Caco-2 (cell line): ENCODE measurements around the gene POLRMT. TPM values are rescaled to one million over a fixed set of nuclear protein-coding genes. Genes with fewer than 3 reads are reported as not detected.

Experiments
- BruUV-seq: library from RNA; stranded (reverse); fragments of 400-500 nt; replicated peaks from 2 replicates; lab custom pipeline; 2021; lab: Mats Ljungman, UMichigan
- CTCF ChIA-PET: fragments of 300-600 bp; sonication (Branson Sonifier 250); formaldehyde crosslinking; loops from one replicate; lab custom pipeline; 2022; ENCODE audit warnings: antibody characterized with exemption; lab: Charles Lee
- POLR2A ChIA-PET: fragments of 300-600 bp; sonication (Branson Sonifier 250); formaldehyde crosslinking; loops from one replicate; lab custom pipeline; 2022; ENCODE audit warnings: antibody characterized with exemption; lab: Charles Lee
- DNase-seq, 2 experiments: peaks; one replicate each; pipeline versions ENCODE4 v3.0.0 to v3.0.0-alpha.2; 2020 to 2022
- H3K27me3 ChIP-seq: replicated peaks from 2 replicates; pipeline ENCODE4 v1.6.0; 2011; ENCODE audit warnings: low read length; ENCODE audit not compliant: control insufficient read depth, insufficient read depth
- H3K36me3 ChIP-seq: 2 replicates; pipeline ENCODE4 v1.5.1; 2011; ENCODE audit warnings: low read length; ENCODE audit not compliant: control insufficient read depth, insufficient read depth
- H3K4me1 ChIP-seq: fragments of 250-450 bp; sonication (Bioruptor Pico); 2 replicates; pipeline ENCODE4 v1.5.1; 2020; ENCODE audit warnings: mild to moderate bottlenecking
- H3K4me3 ChIP-seq: 2 replicates; pipeline ENCODE4 v1.5.1; 2011; ENCODE audit warnings: low read depth, mild to moderate bottlenecking, control low read depth, low read length
- H3K9me3 ChIP-seq: fragments of 250-450 bp; sonication (Bioruptor Pico); 2 replicates; pipeline ENCODE4 v1.5.1; 2020; ENCODE audit warnings: mild to moderate bottlenecking, moderate library complexity
- H3K27ac Mint-ChIP-seq: one replicate; pipeline ENCODE4 v1.8.0; 2022; ENCODE audit warnings: mixed read lengths; ENCODE audit not compliant: unreplicated experiment
- H3K27me3 Mint-ChIP-seq: one replicate; pipeline ENCODE4 v1.8.0; 2022; ENCODE audit warnings: mixed read lengths; ENCODE audit not compliant: insufficient read depth, unreplicated experiment
- H3K36me3 Mint-ChIP-seq: one replicate; pipeline ENCODE4 v1.8.0; 2022; ENCODE audit warnings: mild to moderate bottlenecking, mixed read lengths; ENCODE audit not compliant: insufficient read depth, unreplicated experiment
- H3K4me1 Mint-ChIP-seq: one replicate; pipeline ENCODE4 v1.8.0; 2022; ENCODE audit warnings: low read depth, mixed read lengths; ENCODE audit not compliant: unreplicated experiment
- H3K4me3 Mint-ChIP-seq: one replicate; pipeline ENCODE4 v1.8.0; 2022; ENCODE audit warnings: mild to moderate bottlenecking, moderate library complexity, mixed read lengths; ENCODE audit not compliant: unreplicated experiment
- H3K9me3 Mint-ChIP-seq: one replicate; pipeline ENCODE4 v1.8.0; 2022; ENCODE audit warnings: mixed read lengths; ENCODE audit not compliant: unreplicated experiment
- intact Hi-C: fragments of 100-400 bp; cut with micrococcal nuclease; formaldehyde crosslinking; loops from one replicate; pipeline ENCODE4 v1.10.0; 2022; ENCODE audit not compliant: unreplicated experiment
- total RNA-seq: library from RNA; stranded (reverse); gene quantifications from 2 replicates; pipeline ENCODE4 v1.2.3, GENCODE V29; 2022
- TF ChIP-seq, protein P1 (sequence below), 2 experiments: fragments of 200-600 bp in 1 of 2; IDR thresholded peaks; 1 replicate in 1 of 2; 2 replicates in 1 of 2; pipeline versions ENCODE4 v1.5.1 to v1.8.0; 2011 to 2022; ENCODE audit warnings: antibody characterized with exemption in 1 of 2, control low read depth in 1 of 2, inconsistent platforms in 1 of 2, low read depth in 1 of 2, low read length in 1 of 2, mild to moderate bottlenecking in 1 of 2, moderate library complexity in 1 of 2; ENCODE audit not compliant: insufficient read depth in 1 of 2, severe bottlenecking in 1 of 2, unreplicated experiment in 1 of 2

Gene POLRMT
- total RNA-seq, 1 experiment from 2014 or later = 95.8 TPM

DNA sequence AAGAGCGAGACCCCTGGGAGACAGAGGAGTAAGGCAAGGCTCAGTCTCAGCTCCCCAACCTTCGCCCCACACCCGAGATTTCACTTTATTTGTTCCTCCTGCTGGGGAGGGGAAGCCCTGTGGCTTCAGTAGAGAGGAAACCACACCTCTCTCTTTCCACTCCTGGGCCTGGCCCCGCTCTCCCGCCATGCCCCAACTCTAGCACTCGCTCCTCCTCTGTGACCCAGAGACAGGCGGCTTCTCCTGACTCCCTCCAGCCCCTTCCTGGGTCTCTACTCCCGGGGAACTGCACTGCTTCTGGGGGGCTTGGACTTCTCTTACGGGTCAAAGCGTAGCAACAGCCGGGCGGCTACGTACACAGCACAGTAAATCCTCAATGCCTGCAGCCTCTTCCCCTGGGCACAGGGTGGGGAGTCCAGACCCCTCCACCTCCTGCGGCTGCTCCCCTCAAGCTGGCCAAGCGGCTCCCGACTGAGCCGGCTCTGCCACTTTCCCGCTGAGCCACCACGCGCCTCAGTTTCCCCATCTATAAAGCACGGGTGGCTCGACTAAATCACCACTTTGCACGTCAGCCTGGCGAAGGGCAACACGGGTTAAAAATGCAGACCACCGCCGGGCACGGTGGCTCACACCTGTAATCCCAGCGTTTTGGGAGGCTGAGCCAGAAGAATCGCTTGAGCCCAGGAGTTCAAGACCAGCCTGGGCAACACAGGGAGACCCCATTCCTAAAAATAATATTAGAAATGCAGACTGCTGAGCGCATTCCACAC is 28.3 kb upstream of the POLRMT start:
- peaks cover 43% of the 10 kb centered on the region for H3K36me3 Mint-ChIP-seq
- no peaks in the 10 kb centered on the region for H3K9me3 Mint-ChIP-seq
- Histone ChIP-seq H3K4me3 (peak overlapping the region; percentile 96), H3K9me3 (no peaks in the 10 kb centered on the region), H3K4me1 (peaks cover 27% of the 10 kb centered on the region), H3K27me3 (no peaks in the 10 kb centered on the region), H3K36me3 (peaks cover 3% of the 10 kb centered on the region)
- H3K4me3 Mint-ChIP-seq = peak overlapping the region; percentile 75
- DNase-seq = no peak
- ChIA-PET CTCF (no interaction called here), POLR2A (no interaction called here)
- BruUV-seq = TSS peak; percentile 48
- peak overlapping the region; percentile 76 for H3K27ac Mint-ChIP-seq
- intact Hi-C loops = loop anchor here (2.0 to 5.0 kb wide), 2 partner anchors 19 to 91 kb away; partner anchors contain the start of gene MISP
- no peaks in the 10 kb centered on the region for H3K4me1 Mint-ChIP-seq
- TF ChIP-seq, protein P1, sequence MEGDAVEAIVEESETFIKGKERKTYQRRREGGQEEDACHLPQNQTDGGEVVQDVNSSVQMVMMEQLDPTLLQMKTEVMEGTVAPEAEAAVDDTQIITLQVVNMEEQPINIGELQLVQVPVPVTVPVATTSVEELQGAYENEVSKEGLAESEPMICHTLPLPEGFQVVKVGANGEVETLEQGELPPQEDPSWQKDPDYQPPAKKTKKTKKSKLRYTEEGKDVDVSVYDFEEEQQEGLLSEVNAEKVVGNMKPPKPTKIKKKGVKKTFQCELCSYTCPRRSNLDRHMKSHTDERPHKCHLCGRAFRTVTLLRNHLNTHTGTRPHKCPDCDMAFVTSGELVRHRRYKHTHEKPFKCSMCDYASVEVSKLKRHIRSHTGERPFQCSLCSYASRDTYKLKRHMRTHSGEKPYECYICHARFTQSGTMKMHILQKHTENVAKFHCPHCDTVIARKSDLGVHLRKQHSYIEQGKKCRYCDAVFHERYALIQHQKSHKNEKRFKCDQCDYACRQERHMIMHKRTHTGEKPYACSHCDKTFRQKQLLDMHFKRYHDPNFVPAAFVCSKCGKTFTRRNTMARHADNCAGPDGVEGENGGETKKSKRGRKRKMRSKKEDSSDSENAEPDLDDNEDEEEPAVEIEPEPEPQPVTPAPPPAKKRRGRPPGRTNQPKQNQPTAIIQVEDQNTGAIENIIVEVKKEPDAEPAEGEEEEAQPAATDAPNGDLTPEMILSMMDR (IDR thresholded peaks at IDR 0.05; ENCODE audit: insufficient read depth in 1 of 2, low read depth in 1 of 2, low read length in 1 of 2, severe bottlenecking in 1 of 2, unreplicated experiment in 1 of 2) = no peak
- H3K27me3 Mint-ChIP-seq = no peaks in the 10 kb centered on the region

DNA sequence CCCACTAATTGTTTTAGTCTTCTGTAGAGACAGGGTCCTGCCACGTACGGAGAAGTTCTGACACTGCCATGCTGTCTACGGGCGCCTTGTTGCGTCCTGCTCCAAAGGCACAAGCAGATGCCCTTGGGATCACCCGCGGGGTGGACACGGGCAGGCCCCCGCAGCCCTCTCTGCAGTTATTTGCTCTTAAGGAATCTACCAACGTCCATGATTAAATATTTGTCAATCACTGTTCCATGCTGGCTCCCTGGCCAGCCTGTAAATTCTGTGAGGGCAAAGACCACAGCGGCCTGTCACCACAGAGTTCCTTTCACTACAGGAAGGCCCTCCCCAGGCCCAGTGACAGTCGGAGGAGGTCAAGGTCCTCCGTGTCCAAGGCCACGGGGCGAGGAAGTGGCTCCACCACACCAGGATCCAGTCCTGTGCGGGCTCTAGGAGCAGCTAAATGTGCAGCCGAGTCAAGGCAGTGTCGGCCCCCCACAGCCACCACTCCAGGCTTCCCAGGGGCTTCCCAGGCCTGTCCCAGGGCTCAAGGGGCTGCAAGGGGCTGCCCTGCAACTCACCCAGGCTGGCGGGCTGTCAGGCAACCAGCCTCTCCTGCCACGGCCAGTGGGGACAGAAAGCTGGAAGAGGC is 27.6 kb upstream of the POLRMT start:
- TF ChIP-seq, protein P1 (IDR thresholded peaks at IDR 0.05; ENCODE audit: insufficient read depth in 1 of 2, low read depth in 1 of 2, low read length in 1 of 2, severe bottlenecking in 1 of 2, unreplicated experiment in 1 of 2) = no peak
- ChIA-PET POLR2A (no interaction called here), CTCF (no interaction called here)
- DNase-seq = peak; percentile 44 to 77
- Mint-ChIP-seq H3K4me3 (peak overlapping the region; percentile 75), H3K4me1 (no peaks in the 10 kb centered on the region), H3K36me3 (peaks cover 50% of the 10 kb centered on the region), H3K27me3 (no peaks in the 10 kb centered on the region), H3K27ac (peak overlapping the region; percentile 76), H3K9me3 (no peaks in the 10 kb centered on the region)
- H3K36me3 ChIP-seq = peaks cover 3% of the 10 kb centered on the region
- no TSS peak for BruUV-seq
- H3K4me1 ChIP-seq = peaks cover 27% of the 10 kb centered on the region
- intact Hi-C loops = loop anchor here (5.0 kb wide), 1 partner anchor 91 kb away; the partner anchor contains the start of gene MISP
- H3K4me3 ChIP-seq = peak overlapping the region; percentile 96
- no peaks in the 10 kb centered on the region for H3K9me3 ChIP-seq
- H3K27me3 ChIP-seq = no peaks in the 10 kb centered on the region

DNA sequence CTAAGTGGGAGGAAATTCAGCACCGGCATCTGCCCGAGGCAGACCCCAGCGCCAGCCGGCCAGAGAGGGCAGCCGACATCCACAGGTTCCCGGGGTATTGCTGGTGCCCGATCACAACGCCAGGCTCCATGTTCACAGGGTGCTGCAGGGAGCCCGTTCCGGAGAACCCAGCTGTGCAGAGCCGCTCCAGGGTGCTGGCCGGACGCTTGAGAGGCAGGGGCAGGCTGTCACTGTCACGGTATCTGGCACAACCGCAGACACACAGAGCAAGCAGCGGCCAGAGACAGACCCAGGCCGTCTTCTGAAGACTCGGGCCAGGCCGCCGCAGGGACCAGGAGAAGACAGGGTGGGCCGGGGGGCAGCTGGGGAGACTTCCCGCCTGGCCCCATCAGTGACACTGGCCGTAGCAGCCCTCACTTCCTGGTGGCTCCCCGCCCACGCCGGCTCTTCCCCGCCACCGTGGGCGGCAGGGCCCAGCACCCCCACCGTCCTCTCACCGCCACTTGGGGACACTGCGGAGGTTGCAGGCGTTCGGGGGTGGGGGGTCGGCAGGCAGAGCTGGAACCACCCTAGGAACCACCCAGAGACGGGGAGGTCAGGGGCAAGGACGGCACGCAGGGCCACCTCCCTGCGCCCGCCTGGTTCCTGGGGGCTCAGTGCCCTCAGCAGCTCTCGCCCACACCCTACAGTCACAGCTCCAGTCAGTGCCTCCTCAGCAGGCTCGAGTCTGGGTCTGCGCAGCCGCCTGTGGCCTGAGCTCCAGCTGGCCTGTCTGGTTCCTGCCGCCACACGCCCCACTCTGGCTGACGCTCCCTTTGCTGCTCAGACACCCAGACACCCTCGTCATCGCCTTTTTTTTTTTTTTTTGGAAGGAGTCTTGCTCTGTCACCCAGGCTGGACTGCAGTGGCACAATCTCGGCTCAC is 25.8 kb upstream of the POLRMT start:
- H3K4me1 Mint-ChIP-seq = no peaks in the 10 kb centered on the region
- no TSS peak for BruUV-seq

More for the DNA sequence above, 25.8 kb upstream of the POLRMT start:
- Mint-ChIP-seq H3K36me3 (peaks cover 60% of the 10 kb centered on the region), H3K9me3 (no peaks in the 10 kb centered on the region), H3K27me3 (no peaks in the 10 kb centered on the region), H3K4me3 (no peak overlapping the region), H3K27ac (no peak overlapping the region)
- ChIA-PET CTCF (interaction anchor here (0.5 kb wide), 1 partner anchor 263 kb away, joined by 3 read pairs; no protein-coding TSS in a partner anchor), POLR2A (no interaction called here)
- TF ChIP-seq, protein P1 (IDR thresholded peaks at IDR 0.05; ENCODE audit: insufficient read depth in 1 of 2, low read depth in 1 of 2, low read length in 1 of 2, severe bottlenecking in 1 of 2, unreplicated experiment in 1 of 2) = no peak
- Histone ChIP-seq H3K4me1 (peaks cover 19% of the 10 kb centered on the region), H3K9me3 (no peaks in the 10 kb centered on the region), H3K27me3 (no peaks in the 10 kb centered on the region), H3K4me3 (no peak overlapping the region), H3K36me3 (peaks cover 4% of the 10 kb centered on the region)
- DNase-seq = no peak
- intact Hi-C loops = no loop called here
